Body of pancreas (tissue), 4 donors: ENCODE results near the gene PDIA5. TPM values are rescaled to one million over a fixed set of nuclear protein-coding genes. Genes with fewer than 3 reads are reported as not detected.

Experiments used
- ATAC-seq: fragments of 150-250 bp; one replicate; pipeline ENCODE4 v1.9.1; 2016
- DNase-seq, 4 donors: peaks; one replicate each; pipeline ENCODE4 v3.0.0-alpha.2; 2019
- H3K27ac ChIP-seq, 4 donors: fragments of 200-600 bp; sonication (generic); 1 replicate in 3 of 4; 2 replicates in 1 of 4; pipeline versions ENCODE4 v1.5.1 to v1.6.1; 2016 to 2019; ENCODE audit warnings: mild to moderate bottlenecking in 1 of 4, mixed read lengths in 1 of 4, moderate library complexity in 1 of 4
- H3K27me3 ChIP-seq, 2 donors: fragments of 200-600 bp; sonication (generic); one replicate each; pipeline ENCODE4 v1.6.0; 2016; ENCODE audit warnings: mild to moderate bottlenecking in 1 of 2
- H3K36me3 ChIP-seq, 2 donors: fragments of 200-600 bp; sonication (generic); replicated peaks in 1 of 2; 2 replicates each; pipeline ENCODE4 v1.5.1; 2016; ENCODE audit warnings: low read depth in 2 of 2; ENCODE audit not compliant: insufficient read depth in 1 of 2
- H3K4me1 ChIP-seq: fragments of 200-600 bp; sonication (generic); one replicate; pipeline ENCODE4 v1.6.0; 2016
- H3K4me3 ChIP-seq, 2 donors: fragments of 200-600 bp; sonication (generic); 1 replicate in 1 of 2; 2 replicates in 1 of 2; pipeline ENCODE4 v1.5.1; 2016 to 2019
- H3K9me3 ChIP-seq, 3 donors: fragments of 200-600 bp; sonication (generic); 1 replicate in 2 of 3; 2 replicates in 1 of 3; pipeline ENCODE4 v1.5.1; 2016
- CTCF ChIP-seq, 7 experiments: fragments of 450-650 bp in 4 of 7; fragments of 200-600 bp in 3 of 7; sonication (generic) in 3 of 7; IDR thresholded peaks; one replicate each; pipeline ENCODE4 v1.5.1; 2016 to 2019; ENCODE audit warnings: antibody characterized with exemption in 7 of 7
- POLR2A ChIP-seq, 3 donors: fragments of 450-650 bp; IDR thresholded peaks; one replicate each; pipeline ENCODE4 v1.6.1; 2016; ENCODE audit warnings: antibody characterized with exemption in 3 of 3, mild to moderate bottlenecking in 2 of 3
- WGBS, 2 donors: methylation state at CpG; one replicate each; pipeline ENCODE4 v1.1.5; 2017; 5-methylcytosine and 5-hydroxymethylcytosine counted together
- intact Hi-C: fragments of 100-400 bp; cut with DNase I; formaldehyde crosslinking; loops from one replicate; pipeline ENCODE4 v1.15.1; 2023
- total RNA-seq, 2 donors: library from RNA; depleted of rRNA; stranded (reverse); fragments of >200 nt; gene quantifications; one replicate each; pipeline ENCODE4 v1.1.0, GENCODE V29; 2016

Gene PDIA5
- total RNA-seq, 2 donors from 2014 or later, result 28.8 to 73.2 TPM

DNA sequence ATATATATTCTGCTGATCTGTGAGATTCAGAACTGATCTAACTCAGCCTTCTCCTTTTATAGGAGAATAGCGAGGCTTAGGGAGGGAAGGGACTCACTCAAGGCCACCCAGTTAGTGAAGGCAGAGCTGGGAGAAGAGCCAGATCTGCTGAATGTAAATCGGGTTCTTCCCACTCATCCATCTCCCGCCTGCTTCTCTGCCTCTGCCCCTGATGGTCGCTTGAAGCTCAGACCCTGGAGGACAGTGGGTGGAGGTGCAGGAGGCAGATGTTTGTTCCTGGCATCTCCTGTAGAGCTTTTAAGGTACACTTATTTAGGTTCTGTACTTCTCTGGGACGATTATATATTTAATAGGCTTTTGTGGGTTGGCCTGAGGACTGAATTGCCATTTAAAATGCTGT is 4.3 kb downstream of the PDIA5 start:
- Histone ChIP-seq H3K36me3 (no peaks in the 10 kb centered on the region), H3K27me3 (no peaks in the 10 kb centered on the region), H3K4me3 (no peak overlapping the region), H3K27ac (no peak overlapping the region), H3K4me1 (peaks cover 64% of the 10 kb centered on the region), H3K9me3 (no peaks in the 10 kb centered on the region)
- WGBS, 2 donors, result 40 to 54% methylated on average over 5 of the region's 5 CpGs
- ATAC-seq (no peak), DNase-seq (no peak)
- intact Hi-C loops, result no loop called here
- no peak for TF ChIP-seq CTCF (IDR thresholded peaks at IDR 0.05)

- H3K4me1 ChIP-seq, result peaks cover 65% of the 10 kb centered on the region
- H3K4me3 ChIP-seq, result no peak overlapping the region
- H3K9me3 ChIP-seq, result no peaks in the 10 kb centered on the region
- intact Hi-C loops, result no loop called here
- H3K27me3 ChIP-seq, result no peaks in the 10 kb centered on the region
- ATAC-seq, result no peak
- TF ChIP-seq POLR2A (IDR thresholded peaks at IDR 0.05), result no peak
- no peak for TF ChIP-seq CTCF (IDR thresholded peaks at IDR 0.05)
- WGBS, 2 donors, result 68 to 80% methylated on average over 7 of the region's 7 CpGs
- DNase-seq, result no peak
- peak overlapping the region in 1 of 4 donors; percentile 5 for H3K27ac ChIP-seq
- H3K36me3 ChIP-seq, result no peaks in the 10 kb centered on the region
These were observed 4.8 kb downstream of the PDIA5 start for GRCh38 chr3:123071581-123071980.

DNA sequence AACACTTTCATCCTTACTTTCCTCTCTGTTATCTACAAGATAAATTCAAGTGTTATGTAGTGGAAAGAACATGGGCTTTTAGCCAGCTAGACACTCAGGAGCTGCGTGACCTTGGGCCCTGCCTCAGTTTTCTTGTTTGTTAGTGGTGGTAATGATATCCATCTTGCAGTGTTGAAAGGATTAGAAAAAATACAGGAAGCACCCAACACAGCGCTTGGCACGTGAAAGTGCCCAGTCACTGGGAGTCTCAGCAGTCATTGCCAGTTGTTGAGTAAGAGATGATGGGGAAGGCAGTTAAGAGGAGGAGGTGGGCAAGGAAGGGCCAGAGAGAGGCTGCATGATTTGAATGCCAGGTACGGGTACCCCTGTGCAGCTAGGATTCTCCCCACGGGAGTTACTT is 5.3 kb downstream of the PDIA5 start:
- no peak overlapping the region for H3K4me3 ChIP-seq
- H3K9me3 ChIP-seq, result no peaks in the 10 kb centered on the region
- WGBS, 2 donors, result 46 to 55% methylated on average over 5 of the region's 5 CpGs
- no peak overlapping the region for H3K27ac ChIP-seq
- ATAC-seq, result no peak
- no peak for TF ChIP-seq POLR2A (IDR thresholded peaks at IDR 0.05)
- no peaks in the 10 kb centered on the region for H3K27me3 ChIP-seq
- intact Hi-C loops, result no loop called here
- DNase-seq, result peak; percentile 30 to 49 (median 36)
- peaks cover 69% of the 10 kb centered on the region for H3K4me1 ChIP-seq
- H3K36me3 ChIP-seq, result no peaks in the 10 kb centered on the region

GRCh38 chr3:123072564-123072963 is 5.7 kb downstream of the PDIA5 start:
- intact Hi-C loops, result no loop called here
- Histone ChIP-seq H3K27me3 (no peaks in the 10 kb centered on the region), H3K9me3 (no peaks in the 10 kb centered on the region), H3K36me3 (no peaks in the 10 kb centered on the region), H3K4me1 (peaks cover 71% of the 10 kb centered on the region), H3K4me3 (no peak overlapping the region), H3K27ac (no peak overlapping the region)
- 89 to 100% methylated on average over 1 of the region's 1 CpG for WGBS, 2 donors
- no peak for DNase-seq
- no peak for ATAC-seq
- TF ChIP-seq POLR2A (IDR thresholded peaks at IDR 0.05) (no peak), CTCF (IDR thresholded peaks at IDR 0.05) (no peak)

DNA sequence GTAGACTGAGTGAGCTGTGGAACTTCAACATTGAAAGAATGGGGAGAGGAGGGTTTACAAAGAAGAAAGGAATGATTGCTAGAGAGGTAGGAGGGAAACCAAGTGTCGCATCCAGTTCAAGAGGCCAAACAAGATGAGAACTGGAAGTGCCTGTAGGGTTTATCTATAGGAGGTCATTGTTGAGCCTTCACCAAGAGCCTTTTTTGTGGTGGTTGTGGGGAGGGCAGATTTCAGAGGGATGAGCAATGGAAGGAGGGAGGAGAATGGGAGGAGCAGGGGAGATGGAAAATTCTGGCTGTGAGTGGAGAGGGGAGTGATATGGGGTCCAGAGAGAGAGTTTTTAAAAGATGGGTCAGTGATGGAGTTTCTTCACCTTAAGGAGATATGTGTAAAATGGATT is 8.5 kb downstream of the PDIA5 start:
- TF ChIP-seq CTCF (IDR thresholded peaks at IDR 0.05) (no peak), POLR2A (IDR thresholded peaks at IDR 0.05) (no peak)
- 95 to 97% methylated on average over 1 of the region's 1 CpG for WGBS, 2 donors

More for the DNA sequence above, 8.5 kb downstream of the PDIA5 start:
- Histone ChIP-seq H3K27ac (no peak overlapping the region), H3K4me3 (no peak overlapping the region), H3K36me3 (no peaks in the 10 kb centered on the region), H3K27me3 (no peaks in the 10 kb centered on the region), H3K9me3 (no peaks in the 10 kb centered on the region), H3K4me1 (peaks cover 52% of the 10 kb centered on the region)
- intact Hi-C loops, result no loop called here
- ATAC-seq, result no peak
- no peak for DNase-seq
